OCI-LY7 (cell line): ENCODE measurements around the gene EFNA5. TPM values are rescaled to one million over a fixed set of nuclear protein-coding genes. Genes with fewer than 3 reads are reported as not detected.

Source experiments
- BruUV-seq: library from RNA; stranded (reverse); fragments of 400-500 nt; replicated peaks from 2 replicates; lab custom pipeline; 2021; lab: Mats Ljungman, UMichigan
- CTCF ChIA-PET: fragments of 300-600 bp; sonication (Branson Sonifier 250); formaldehyde crosslinking; loops from one replicate; lab custom pipeline; 2022; ENCODE audit warnings: antibody characterized with exemption; ENCODE audit not compliant: unreplicated experiment; lab: Charles Lee
- POLR2A ChIA-PET: fragments of 300-600 bp; sonication (Branson Sonifier 250); formaldehyde crosslinking; loops from one replicate; lab custom pipeline; 2022; ENCODE audit warnings: antibody characterized with exemption; lab: Charles Lee
- DNase-seq: peaks from one replicate; pipeline ENCODE4 v3.0.0-alpha.2; 2015; ENCODE audit warnings: low spot score
- H2AFZ ChIP-seq: fragments of 200-600 bp; sonication (generic), shearing (Covaris generic); 2 replicates; pipeline ENCODE4 v1.6.1; 2014; ENCODE audit warnings: mild to moderate bottlenecking, antibody characterized with exemption, low read length, moderate library complexity
- H3K27ac ChIP-seq: fragments of 200-600 bp; sonication (generic); 2 replicates; pipeline ENCODE4 v1.5.1; 2014; ENCODE audit warnings: mixed run types, low read depth, mild to moderate bottlenecking, moderate library complexity, low read length, inconsistent platforms; ENCODE audit not compliant: poor library complexity, severe bottlenecking
- H3K36me3 ChIP-seq: fragments of 200-600 bp; sonication (generic); 2 replicates; pipeline ENCODE4 v1.6.1; 2014; ENCODE audit warnings: mild to moderate bottlenecking, antibody characterized with exemption, low read length, moderate library complexity, mixed read lengths; ENCODE audit not compliant: insufficient read depth
- H3K4me1 ChIP-seq: fragments of 200-600 bp; sonication (generic); 2 replicates; pipeline ENCODE4 v1.5.1; 2014; ENCODE audit warnings: mild to moderate bottlenecking, low read length; ENCODE audit not compliant: insufficient read depth, poor library complexity, severe bottlenecking
- H3K4me2 ChIP-seq: fragments of 200-600 bp; sonication (generic); 2 replicates; pipeline ENCODE4 v1.6.1; 2014; ENCODE audit warnings: mild to moderate bottlenecking, low read length
- H3K4me3 ChIP-seq: fragments of 200-600 bp; sonication (generic); 2 replicates; pipeline ENCODE4 v1.5.1; 2014; ENCODE audit warnings: mild to moderate bottlenecking, low read depth, low read length; ENCODE audit not compliant: poor library complexity, severe bottlenecking
- H3K79me2 ChIP-seq: fragments of 200-600 bp; sonication (generic); 2 replicates; pipeline ENCODE4 v1.6.1; 2016; ENCODE audit warnings: low read depth, mild to moderate bottlenecking, low read length, moderate library complexity, mixed read lengths; ENCODE audit not compliant: insufficient read depth
- H3K9me2 ChIP-seq: fragments of 200-600 bp; sonication (generic); 2 replicates; pipeline ENCODE4 v1.6.1; 2016; ENCODE audit warnings: mild to moderate bottlenecking, low read length, mixed read lengths; ENCODE audit not compliant: insufficient read depth
- H3K9me3 ChIP-seq: fragments of 200-600 bp; sonication (generic); 2 replicates; pipeline ENCODE4 v1.6.1; 2014; ENCODE audit warnings: mild to moderate bottlenecking, mixed run types, low read length, mixed read lengths
- H4K20me1 ChIP-seq: fragments of 200-600 bp; sonication (generic); 2 replicates; pipeline ENCODE4 v1.6.1; 2014; ENCODE audit warnings: mild to moderate bottlenecking, antibody characterized with exemption, low read length, moderate library complexity, mixed read lengths; ENCODE audit not compliant: insufficient read depth
- CTCF ChIP-seq: fragments of 200-600 bp; sonication (generic); conservative IDR thresholded peaks from 2 replicates; pipeline ENCODE4 v1.5.1; 2014; ENCODE audit warnings: mild to moderate bottlenecking, antibody characterized with exemption, low read length, moderate library complexity, mixed read lengths
- EZH2phosphoT487 ChIP-seq: fragments of 200-600 bp; sonication (generic); IDR thresholded peaks from 2 replicates; pipeline ENCODE4 v1.6.1; 2018; ENCODE audit warnings: low read depth, borderline replicate concordance, mild to moderate bottlenecking, mixed run types, antibody characterized with exemption, low read length, moderate library complexity, mixed read lengths
- intact Hi-C: fragments of 100-400 bp; cut with micrococcal nuclease; formaldehyde crosslinking; loops from one replicate; pipeline ENCODE4 v1.10.0; 2022; ENCODE audit not compliant: unreplicated experiment
- total RNA-seq, 2 experiments: library from RNA; depleted of rRNA in 1 of 2; stranded (reverse); fragments of >200 nt in 1 of 2; shearing (Covaris generic) in 1 of 2; gene quantifications; 2 replicates each; pipeline ENCODE4 v1.2.3, GENCODE V29; 2014 to 2022

EFNA5 gene
- total RNA-seq, 2 experiments from 2014 or later: 2.1 to 3.1 TPM

DNA sequence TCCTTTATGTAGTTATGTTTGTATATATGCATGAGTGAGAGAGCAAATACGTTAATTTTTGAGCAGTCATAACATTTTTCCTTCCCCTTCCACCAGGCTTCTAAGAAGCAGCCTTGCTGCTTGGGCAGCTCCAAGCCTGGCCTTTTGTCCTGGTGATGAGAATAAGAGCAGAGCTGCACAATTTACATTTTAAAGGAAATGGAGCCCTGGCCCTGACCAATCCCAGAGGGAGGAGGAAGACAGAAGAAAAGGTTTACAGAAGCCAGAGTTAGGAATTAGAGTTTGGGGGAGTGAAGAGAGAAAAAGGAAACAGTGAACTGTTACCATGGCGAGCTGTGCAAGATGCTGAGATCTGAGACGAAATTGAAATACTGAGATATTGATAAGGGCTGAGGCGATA is 25.3 kb upstream of the EFNA5 start:
- H3K4me2 ChIP-seq: no peak overlapping the region
- no peaks in the 10 kb centered on the region for H3K36me3 ChIP-seq
- no peak overlapping the region for H3K4me3 ChIP-seq
- H2AFZ ChIP-seq: no peak overlapping the region
- intact Hi-C loops: no loop called here
- no peak for TF ChIP-seq CTCF
- no peak for TF ChIP-seq EZH2phosphoT487
- H3K4me1 ChIP-seq: no peaks in the 10 kb centered on the region
- H3K27ac ChIP-seq: no peak overlapping the region
- H3K9me2 ChIP-seq: no peaks in the 10 kb centered on the region
- no peaks in the 10 kb centered on the region for H3K79me2 ChIP-seq
- H4K20me1 ChIP-seq: no peaks in the 10 kb centered on the region
- CTCF ChIA-PET: no interaction called here
- POLR2A ChIA-PET: no interaction called here
- no peaks in the 10 kb centered on the region for H3K9me3 ChIP-seq
- no peak for DNase-seq
- no TSS peak for BruUV-seq

GRCh38 chr5:107687937-107688336 is 17.2 kb upstream of the EFNA5 start:
- no TSS peak for BruUV-seq
- Histone ChIP-seq H3K36me3 (no peaks in the 10 kb centered on the region), H3K9me3 (no peaks in the 10 kb centered on the region), H3K4me2 (no peak overlapping the region), H3K4me1 (no peaks in the 10 kb centered on the region), H4K20me1 (no peaks in the 10 kb centered on the region), H3K4me3 (no peak overlapping the region), H3K79me2 (no peaks in the 10 kb centered on the region), H3K27ac (no peak overlapping the region), H3K9me2 (no peaks in the 10 kb centered on the region), H2AFZ (no peak overlapping the region)
- DNase-seq: no peak
- intact Hi-C loops: no loop called here
- ChIA-PET CTCF (no interaction called here), POLR2A (no interaction called here)
- TF ChIP-seq EZH2phosphoT487 (no peak), CTCF (no peak)

GRCh38 chr5:107687404-107687803 is 16.7 kb upstream of the EFNA5 start:
- intact Hi-C loops: no loop called here
- no peaks in the 10 kb centered on the region for H3K79me2 ChIP-seq
- BruUV-seq: no TSS peak
- no peak overlapping the region for H2AFZ ChIP-seq
- no peak overlapping the region for H3K27ac ChIP-seq
- ChIA-PET CTCF (no interaction called here), POLR2A (no interaction called here)
- TF ChIP-seq CTCF (no peak), EZH2phosphoT487 (no peak)
- H3K4me3 ChIP-seq: no peak overlapping the region
- H3K36me3 ChIP-seq: no peaks in the 10 kb centered on the region
- H3K9me3 ChIP-seq: no peaks in the 10 kb centered on the region
- H4K20me1 ChIP-seq: no peaks in the 10 kb centered on the region
- H3K9me2 ChIP-seq: no peaks in the 10 kb centered on the region
- no peaks in the 10 kb centered on the region for H3K4me1 ChIP-seq
- H3K4me2 ChIP-seq: no peak overlapping the region
- no peak for DNase-seq
